ENCODE measurements around the gene EEF1A2.

Gene EEF1A2

GRCh38 chr20:63440366-63440955 is 58.4 kb downstream of the EEF1A2 start:
- no peak for TF ChIP-seq CTCF (IDR thresholded peaks at IDR 0.05)
- Histone ChIP-seq H3K27me3 (peaks cover 34% of the 10 kb centered on the region), H3K27ac (no peak overlapping the region), H3K4me3 (ENCODE audit: low read depth in 1 of 2, low read length in 1 of 2) (no peak overlapping the region), H3K36me3 (no peaks in the 10 kb centered on the region), H3K4me1 (ENCODE audit: control insufficient read depth in 1 of 2, insufficient read depth in 1 of 2, low read depth in 1 of 2, low read length in 1 of 2) (no peaks in the 10 kb centered on the region), H3K9me3 (no peaks in the 10 kb centered on the region)

GRCh38 chr20:63439866-63440265 is 59.0 kb downstream of the EEF1A2 start:
- H3K9me3 ChIP-seq, result no peaks in the 10 kb centered on the region
- H3K27ac ChIP-seq, result no peak overlapping the region
- no peak overlapping the region for H3K4me3 ChIP-seq (ENCODE audit: low read depth in 1 of 2, low read length in 1 of 2)
- H3K27me3 ChIP-seq, result peaks cover 34% of the 10 kb centered on the region
- H3K36me3 ChIP-seq, result no peaks in the 10 kb centered on the region
- no peak for TF ChIP-seq CTCF (IDR thresholded peaks at IDR 0.05)
- no peaks in the 10 kb centered on the region for H3K4me1 ChIP-seq (ENCODE audit: control insufficient read depth in 1 of 2, insufficient read depth in 1 of 2, low read depth in 1 of 2, low read length in 1 of 2)

GRCh38 chr20:63438121-63438520 is 60.8 kb downstream of the EEF1A2 start:
- H3K36me3 ChIP-seq, result no peaks in the 10 kb centered on the region
- no peak for TF ChIP-seq CTCF (IDR thresholded peaks at IDR 0.05)
- no peaks in the 10 kb centered on the region for H3K4me1 ChIP-seq (ENCODE audit: control insufficient read depth in 1 of 2, insufficient read depth in 1 of 2, low read depth in 1 of 2, low read length in 1 of 2)
- no peak overlapping the region for H3K4me3 ChIP-seq (ENCODE audit: low read depth in 1 of 2, low read length in 1 of 2)
- H3K27ac ChIP-seq, result no peak overlapping the region
- H3K9me3 ChIP-seq, result no peaks in the 10 kb centered on the region
- peaks cover 46% of the 10 kb centered on the region for H3K27me3 ChIP-seq
